ENCODE measurements around the gene PRX. TPM values are rescaled to one million over a fixed set of nuclear protein-coding genes. Genes with fewer than 3 reads are reported as not detected.

The PRX gene
- polyA plus RNA-seq, 3 donors from 2014 or later, result 0.62 to 13.0 (median 1.2) TPM

GRCh38 chr19:40367577-40368434 is 45.4 kb downstream of the PRX start:
- Mint-ChIP-seq H3K9me3 (no peaks in the 10 kb centered on the region), H3K4me3 (no peak overlapping the region), H3K27me3 (ENCODE audit: low read depth in 3 of 3) (peaks cover 0 to 3% (median 2%) of the 10 kb centered on the region in 3 donors), H3K36me3 (peaks cover 0 to 13% (median 12%) of the 10 kb centered on the region in 3 donors), H3K4me1 (peaks cover 21 to 24% of the 10 kb centered on the region in 2 donors), H3K27ac (no peak overlapping the region)
- DNase-seq, result no peak

GRCh38 chr19:40366697-40367561 is 46.2 kb downstream of the PRX start:
- Mint-ChIP-seq H3K4me1 (peaks cover 28 to 30% of the 10 kb centered on the region in 2 donors), H3K9me3 (no peaks in the 10 kb centered on the region), H3K36me3 (peaks cover 0 to 12% (median 10%) of the 10 kb centered on the region in 3 donors), H3K27ac (peak overlapping the region in 2 of 6 donors; percentile 32 to 46), H3K27me3 (ENCODE audit: low read depth in 3 of 3) (peaks cover 0 to 3% (median 2%) of the 10 kb centered on the region in 3 donors), H3K4me3 (peak overlapping the region in 1 of 5 donors; percentile 18)
- DNase-seq, result no peak

- no peaks in the 10 kb centered on the region for H3K9me3 Mint-ChIP-seq
- peak overlapping the region; percentile 48 to 80 (median 67) for H3K4me3 Mint-ChIP-seq
- DNase-seq, result peak; percentile 45 to 49 (median 46)
- peaks cover 0 to 15% (median 7%) of the 10 kb centered on the region in 3 donors for H3K36me3 Mint-ChIP-seq
- peak overlapping the region in 3 of 6 donors; percentile 35 to 80 (median 58) for H3K27ac Mint-ChIP-seq
- H3K27me3 Mint-ChIP-seq (ENCODE audit: low read depth in 3 of 3), result peaks cover 0 to 3% (median 2%) of the 10 kb centered on the region in 3 donors
- peaks cover 31 to 36% of the 10 kb centered on the region in 2 donors for H3K4me1 Mint-ChIP-seq
These were observed 47.4 kb downstream of the PRX start for GRCh38 chr19:40365613-40366401.

- peak overlapping the region; percentile 48 to 80 (median 67) for H3K4me3 Mint-ChIP-seq
- peaks cover 0 to 3% (median 2%) of the 10 kb centered on the region in 3 donors for H3K27me3 Mint-ChIP-seq (ENCODE audit: low read depth in 3 of 3)
- no peak for DNase-seq
- peaks cover 31 to 36% of the 10 kb centered on the region in 2 donors for H3K4me1 Mint-ChIP-seq
- no peaks in the 10 kb centered on the region for H3K9me3 Mint-ChIP-seq
- H3K27ac Mint-ChIP-seq, result peak overlapping the region in 5 of 6 donors; percentile 34 to 80 (median 77)
- H3K36me3 Mint-ChIP-seq, result peaks cover 0 to 13% (median 5%) of the 10 kb centered on the region in 3 donors
These were observed 48.2 kb downstream of the PRX start for GRCh38 chr19:40365010-40365409.

GRCh38 chr19:40363069-40363468 is 50.1 kb downstream of the PRX start:
- Mint-ChIP-seq H3K36me3 (peaks cover 3 to 13% (median 10%) of the 10 kb centered on the region in 3 donors), H3K27ac (peak overlapping the region; percentile 54 to 96 (median 83)), H3K4me3 (peak overlapping the region; percentile 36 to 75 (median 66)), H3K9me3 (no peaks in the 10 kb centered on the region), H3K4me1 (peaks cover 34 to 36% of the 10 kb centered on the region in 2 donors), H3K27me3 (ENCODE audit: low read depth in 3 of 3) (peaks cover 0 to 3% (median 2%) of the 10 kb centered on the region in 3 donors)
- peak; percentile 29 to 36 (median 35) for DNase-seq

- no peak for DNase-seq
- peak overlapping the region in 5 of 6 donors; percentile 21 to 72 (median 61) for H3K27ac Mint-ChIP-seq
- H3K36me3 Mint-ChIP-seq, result peaks cover 3 to 13% (median 10%) of the 10 kb centered on the region in 3 donors
These were observed 51.0 kb downstream of the PRX start for GRCh38 chr19:40362160-40362559.

GRCh38 chr19:40360708-40361241 is 52.4 kb downstream of the PRX start:
- Mint-ChIP-seq H3K27ac (no peak overlapping the region), H3K9me3 (no peaks in the 10 kb centered on the region), H3K27me3 (ENCODE audit: low read depth in 3 of 3) (peaks cover 0 to 3% (median 2%) of the 10 kb centered on the region in 3 donors), H3K36me3 (peaks cover 3 to 15% (median 8%) of the 10 kb centered on the region in 3 donors), H3K4me3 (no peak overlapping the region), H3K4me1 (peaks cover 40 to 55% of the 10 kb centered on the region in 2 donors)
- DNase-seq, result no peak

More at GRCh38 chr19:40362160-40362559, 51.0 kb downstream of the PRX start:
- H3K4me3 Mint-ChIP-seq, result peak overlapping the region in 2 of 5 donors; percentile 25 to 30
- no peaks in the 10 kb centered on the region for H3K9me3 Mint-ChIP-seq
- peaks cover 0 to 3% (median 2%) of the 10 kb centered on the region in 3 donors for H3K27me3 Mint-ChIP-seq (ENCODE audit: low read depth in 3 of 3)
- peaks cover 38 to 43% of the 10 kb centered on the region in 2 donors for H3K4me1 Mint-ChIP-seq

- H3K27ac Mint-ChIP-seq, result peak overlapping the region in 1 of 6 donors; percentile 36
- no peaks in the 10 kb centered on the region for H3K9me3 Mint-ChIP-seq
- no peak for DNase-seq
- peaks cover 0 to 3% (median 2%) of the 10 kb centered on the region in 3 donors for H3K27me3 Mint-ChIP-seq (ENCODE audit: low read depth in 3 of 3)
- H3K4me1 Mint-ChIP-seq, result peaks cover 36 to 52% of the 10 kb centered on the region in 2 donors
- peaks cover 3 to 16% (median 9%) of the 10 kb centered on the region in 3 donors for H3K36me3 Mint-ChIP-seq
- H3K4me3 Mint-ChIP-seq, result no peak overlapping the region
These were observed 53.0 kb downstream of the PRX start for GRCh38 chr19:40360020-40360707.

- Mint-ChIP-seq H3K4me1 (peaks cover 29 to 46% of the 10 kb centered on the region in 2 donors), H3K4me3 (no peak overlapping the region), H3K36me3 (peaks cover 3 to 12% (median 9%) of the 10 kb centered on the region in 3 donors), H3K27me3 (ENCODE audit: low read depth in 3 of 3) (no peaks in the 10 kb centered on the region), H3K27ac (no peak overlapping the region), H3K9me3 (no peaks in the 10 kb centered on the region)
- no peak for DNase-seq
These were observed 54.4 kb downstream of the PRX start for GRCh38 chr19:40358773-40359172.

GRCh38 chr19:40357640-40358039 is 55.5 kb downstream of the PRX start:
- no peak for DNase-seq
- Mint-ChIP-seq H3K27me3 (ENCODE audit: low read depth in 3 of 3) (no peaks in the 10 kb centered on the region), H3K4me3 (no peak overlapping the region), H3K27ac (peak overlapping the region in 3 of 6 donors; percentile 17 to 52 (median 34)), H3K4me1 (peaks cover 18 to 34% of the 10 kb centered on the region in 2 donors), H3K36me3 (peaks cover 3 to 9% (median 8%) of the 10 kb centered on the region in 3 donors), H3K9me3 (no peaks in the 10 kb centered on the region)

GRCh38 chr19:40356681-40357595 is 56.2 kb downstream of the PRX start:
- H3K4me1 Mint-ChIP-seq, result peaks cover 15 to 27% of the 10 kb centered on the region in 2 donors
- no peak overlapping the region for H3K4me3 Mint-ChIP-seq
- peaks cover 3 to 9% (median 8%) of the 10 kb centered on the region in 3 donors for H3K36me3 Mint-ChIP-seq
- H3K9me3 Mint-ChIP-seq, result no peaks in the 10 kb centered on the region
- no peaks in the 10 kb centered on the region for H3K27me3 Mint-ChIP-seq (ENCODE audit: low read depth in 3 of 3)
- DNase-seq, result no peak
- peak overlapping the region in 3 of 6 donors; percentile 27 to 83 (median 52) for H3K27ac Mint-ChIP-seq

All from immature natural killer cell (primary cell).